Heart left ventricle (tissue), 13 donors: ENCODE results near the gene TRERF1.

Experiments
- POLR2A ChIP-seq, 2 donors: fragments of 450-650 bp; IDR thresholded peaks; one replicate each; pipeline ENCODE4 v1.6.1; 2017; ENCODE audit warnings: antibody characterized with exemption in 2 of 2, mild to moderate bottlenecking in 2 of 2, moderate library complexity in 2 of 2
- TF ChIP-seq, protein P1 (sequence below), 12 donors: fragments of 200-600 bp; sonication (generic) in 4 of 12; IDR thresholded peaks; one replicate each; pipeline versions ENCODE4 v1.5.0 to v1.8.0; 2018 to 2022; ENCODE audit warnings: antibody characterized with exemption in 12 of 12, mild to moderate bottlenecking in 5 of 12
- donor health status: ischemic (EF 13 %, LVEDD 7.1; RV severe dilation, severe dysfunction).
- donor health status: DM: no; HTN: yes; CAD: no.
- donor health status: DM: no; HTN: no; CAD: no.
- donor health status: ischemic (EF 25% LVEDD 6.9; RV normal size, moderate dysfunction).
- donor health status: ischemic (EF 25% LVEDD 5.7; RV mildly dilated, moderate dysfunction).
- donor health status: ischemic (EF 35%, LVEDD 5.7; RV mildly dilated, moderate dysfunction).
- donor health status: nonischemic (EF 11% LVEDD 7.7; RV severe dilation, severe dysfunction).
- donor health status: DM: yes; HTN: yes; CAD: no.
- donor health status: PGD.
- donor health status: ischemic (EF 29% LVEDD 5.4; RV normal size, mild dysfunction).
- donor health status: nonischemic (EF 23%, LVEDD 6.1; RV moderate dilation, normal function).

GRCh38 chr6:42228305-42228704 is 223.4 kb downstream of the TRERF1 start:
- TF ChIP-seq, protein P1, sequence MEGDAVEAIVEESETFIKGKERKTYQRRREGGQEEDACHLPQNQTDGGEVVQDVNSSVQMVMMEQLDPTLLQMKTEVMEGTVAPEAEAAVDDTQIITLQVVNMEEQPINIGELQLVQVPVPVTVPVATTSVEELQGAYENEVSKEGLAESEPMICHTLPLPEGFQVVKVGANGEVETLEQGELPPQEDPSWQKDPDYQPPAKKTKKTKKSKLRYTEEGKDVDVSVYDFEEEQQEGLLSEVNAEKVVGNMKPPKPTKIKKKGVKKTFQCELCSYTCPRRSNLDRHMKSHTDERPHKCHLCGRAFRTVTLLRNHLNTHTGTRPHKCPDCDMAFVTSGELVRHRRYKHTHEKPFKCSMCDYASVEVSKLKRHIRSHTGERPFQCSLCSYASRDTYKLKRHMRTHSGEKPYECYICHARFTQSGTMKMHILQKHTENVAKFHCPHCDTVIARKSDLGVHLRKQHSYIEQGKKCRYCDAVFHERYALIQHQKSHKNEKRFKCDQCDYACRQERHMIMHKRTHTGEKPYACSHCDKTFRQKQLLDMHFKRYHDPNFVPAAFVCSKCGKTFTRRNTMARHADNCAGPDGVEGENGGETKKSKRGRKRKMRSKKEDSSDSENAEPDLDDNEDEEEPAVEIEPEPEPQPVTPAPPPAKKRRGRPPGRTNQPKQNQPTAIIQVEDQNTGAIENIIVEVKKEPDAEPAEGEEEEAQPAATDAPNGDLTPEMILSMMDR (IDR thresholded peaks at IDR 0.05), result no peak
- TF ChIP-seq POLR2A (IDR thresholded peaks at IDR 0.05), result no peak
